Measurements from ENCODE around the gene ASTN2.
A peak's percentile ranks its signal among the peaks of the same experiment; 100 is the strongest.

The ASTN2 gene

DNA sequence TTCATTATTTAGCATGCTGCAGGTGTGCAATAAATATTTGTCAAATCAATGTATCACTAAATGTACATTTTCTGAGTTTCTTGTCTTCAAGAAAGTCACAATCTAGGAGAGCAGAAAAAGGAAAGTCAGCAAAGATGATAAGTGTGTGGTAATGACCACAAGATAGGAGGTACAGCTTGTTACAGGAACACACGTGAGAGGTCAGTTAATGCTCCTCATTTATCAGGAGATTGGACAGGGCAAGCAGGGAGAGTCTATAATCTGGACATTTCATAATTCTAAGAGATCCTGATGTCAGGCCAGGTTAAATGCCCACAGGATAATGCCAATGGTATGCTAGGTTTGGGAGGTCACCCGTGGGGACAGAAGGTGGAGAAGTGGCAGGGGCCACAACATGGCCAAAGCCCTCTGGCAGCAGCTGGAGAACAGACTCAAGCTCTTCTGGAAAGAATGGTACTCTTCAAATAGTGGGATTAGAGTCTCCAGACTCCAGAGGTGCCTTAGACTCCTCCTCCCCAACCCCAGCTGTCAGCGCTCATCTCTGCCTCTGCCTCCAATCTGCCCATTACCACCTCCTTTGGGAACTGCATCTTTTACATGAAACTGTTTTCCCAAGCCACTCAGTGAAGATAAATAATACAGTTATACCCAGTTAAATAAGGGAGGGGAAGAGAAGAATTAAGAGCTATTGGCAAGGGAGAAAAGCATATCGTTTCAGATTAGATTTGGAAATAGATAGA lies 114.3 kb downstream of the ASTN2 start:
- Histone ChIP-seq H3K4me1 (ENCODE audit: control insufficient read depth, low read length) (peaks cover 97% of the 10 kb centered on the region), H3K4me3 (ENCODE audit: low read length) (peak overlapping the region; percentile 44), H4K20me1 (ENCODE audit: control insufficient read depth, insufficient read depth, low read depth, low read length) (no peaks in the 10 kb centered on the region), H3F3A (ENCODE audit: control insufficient read depth, insufficient read depth) (peaks cover 19% of the 10 kb centered on the region), H3K36me3 (ENCODE audit: control insufficient read depth, low read length) (peaks cover 33% of the 10 kb centered on the region), H3K27ac (ENCODE audit: low read depth, low read length) (peak overlapping the region; percentile 97), H3K79me2 (ENCODE audit: control insufficient read depth, low read length) (peaks cover 72% of the 10 kb centered on the region), H3K9me2 (replicated peaks; ENCODE audit: control insufficient read depth, low read length) (no peaks in the 10 kb centered on the region), H3K9me3 (ENCODE audit: control insufficient read depth, insufficient read depth, low read length) (no peaks in the 10 kb centered on the region), H3K27me3 (ENCODE audit: control insufficient read depth, low read length) (no peaks in the 10 kb centered on the region), H3K4me2 (ENCODE audit: low read length) (peak overlapping the region; percentile 79)
- TF ChIP-seq EZH2phosphoT487 (IDR thresholded peaks at IDR 0.05; ENCODE audit: borderline replicate concordance, low read length) (no peak), CTCF (IDR thresholded peaks at IDR 0.05; ENCODE audit: low read depth, low read length, poor library complexity, severe bottlenecking) (no peak)

DNA sequence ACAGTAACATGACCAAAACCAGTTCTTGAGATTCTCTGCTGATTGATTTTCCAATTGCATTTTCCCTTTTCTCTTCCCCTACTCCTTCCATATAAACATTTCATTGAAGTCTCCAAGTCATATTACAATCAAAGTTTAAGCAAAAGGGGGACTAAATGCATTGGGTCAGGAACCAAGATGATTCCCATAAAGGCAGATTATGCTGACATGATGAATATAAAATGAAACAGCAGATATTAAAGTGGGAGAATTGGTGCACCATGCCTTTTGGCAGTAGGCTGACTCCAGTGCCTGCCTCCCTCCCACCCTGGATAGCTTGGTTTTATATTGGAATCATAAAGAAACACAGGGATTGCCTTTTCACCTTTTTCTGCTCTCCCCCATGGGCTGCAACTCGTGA lies 118.4 kb downstream of the ASTN2 start:
- no peak for TF ChIP-seq EZH2phosphoT487 (IDR thresholded peaks at IDR 0.05; ENCODE audit: borderline replicate concordance, low read length)
- no peak for TF ChIP-seq CTCF (IDR thresholded peaks at IDR 0.05; ENCODE audit: low read depth, low read length, poor library complexity, severe bottlenecking)
- H3K79me2 ChIP-seq (ENCODE audit: control insufficient read depth, low read length): peaks cover 74% of the 10 kb centered on the region
- H3K27ac ChIP-seq (ENCODE audit: low read depth, low read length): peak overlapping the region; percentile 97
- H3F3A ChIP-seq (ENCODE audit: control insufficient read depth, insufficient read depth): peaks cover 19% of the 10 kb centered on the region
- H3K4me1 ChIP-seq (ENCODE audit: control insufficient read depth, low read length): peaks cover 93% of the 10 kb centered on the region
- peaks cover 49% of the 10 kb centered on the region for H3K36me3 ChIP-seq (ENCODE audit: control insufficient read depth, low read length)
- H3K4me3 ChIP-seq (ENCODE audit: low read length): 0 out of 2 replicates have a peak overlapping the region, but pooled peaks have one; percentile 58
- no peaks in the 10 kb centered on the region for H3K27me3 ChIP-seq (ENCODE audit: control insufficient read depth, low read length)
- H4K20me1 ChIP-seq (ENCODE audit: control insufficient read depth, insufficient read depth, low read depth, low read length): no peaks in the 10 kb centered on the region
- H3K4me2 ChIP-seq (ENCODE audit: low read length): peak overlapping the region; percentile 68
- H3K9me2 ChIP-seq (replicated peaks; ENCODE audit: control insufficient read depth, low read length): no peaks in the 10 kb centered on the region
- no peaks in the 10 kb centered on the region for H3K9me3 ChIP-seq (ENCODE audit: control insufficient read depth, insufficient read depth, low read length)

DNA sequence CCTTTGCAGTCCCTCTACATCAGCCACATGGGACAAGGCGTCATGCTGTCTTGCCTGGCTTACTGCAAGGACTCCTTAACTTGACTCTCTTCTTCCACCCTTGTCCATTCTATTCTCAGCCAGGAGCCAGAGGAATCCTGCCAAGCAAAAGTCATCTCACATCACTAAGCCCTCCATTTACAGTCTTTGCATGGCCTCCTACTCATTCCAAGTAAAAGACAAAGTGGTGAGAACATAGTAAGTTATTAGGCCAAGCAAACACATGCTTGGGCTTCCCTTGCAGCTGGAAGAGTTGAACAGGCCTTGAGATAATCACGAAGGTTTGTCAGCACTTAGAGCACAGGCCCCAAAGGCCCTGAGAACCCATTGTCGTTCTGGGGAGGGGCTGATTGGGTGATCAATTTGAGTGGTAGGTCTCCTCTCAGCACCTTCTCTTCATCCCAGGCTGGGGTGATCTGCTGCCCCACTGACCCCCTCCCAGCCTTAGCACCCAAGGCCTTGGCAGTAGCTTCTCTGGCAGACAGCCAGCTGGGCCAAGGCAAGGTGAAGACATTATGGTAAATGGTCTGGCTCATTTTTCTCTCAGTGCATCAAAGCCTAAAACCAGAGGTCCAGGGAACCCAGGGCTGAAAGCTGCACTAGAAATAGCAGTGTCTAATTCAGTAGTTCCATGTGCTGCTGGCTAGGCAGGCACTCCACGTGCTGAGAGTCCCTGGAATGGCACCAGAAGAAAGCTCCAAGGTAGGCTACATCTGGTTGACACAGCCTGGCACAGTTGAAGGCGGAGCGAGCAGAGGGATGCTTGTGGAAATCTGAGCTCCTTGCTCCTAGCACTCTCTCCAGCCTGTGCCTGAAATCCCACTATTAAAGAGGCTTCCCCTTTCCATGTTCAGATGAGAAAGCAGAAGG lies 121.4 kb downstream of the ASTN2 start:
- peaks cover 94% of the 10 kb centered on the region for H3K4me1 ChIP-seq (ENCODE audit: control insufficient read depth, low read length)
- no peak overlapping the region for H3K4me2 ChIP-seq (ENCODE audit: low read length)
- H3K27ac ChIP-seq (ENCODE audit: low read depth, low read length): peak overlapping the region; percentile 27
- H3K79me2 ChIP-seq (ENCODE audit: control insufficient read depth, low read length): peaks cover 65% of the 10 kb centered on the region
- no peaks in the 10 kb centered on the region for H3K9me3 ChIP-seq (ENCODE audit: control insufficient read depth, insufficient read depth, low read length)
- no peak overlapping the region for H3K4me3 ChIP-seq (ENCODE audit: low read length)
- peaks cover 33% of the 10 kb centered on the region for H3F3A ChIP-seq (ENCODE audit: control insufficient read depth, insufficient read depth)
- H3K27me3 ChIP-seq (ENCODE audit: control insufficient read depth, low read length): no peaks in the 10 kb centered on the region
- TF ChIP-seq EZH2phosphoT487 (IDR thresholded peaks at IDR 0.05; ENCODE audit: borderline replicate concordance, low read length) (no peak), CTCF (IDR thresholded peaks at IDR 0.05; ENCODE audit: low read depth, low read length, poor library complexity, severe bottlenecking) (no peak)
- H3K9me2 ChIP-seq (replicated peaks; ENCODE audit: control insufficient read depth, low read length): no peaks in the 10 kb centered on the region
- peaks cover 62% of the 10 kb centered on the region for H3K36me3 ChIP-seq (ENCODE audit: control insufficient read depth, low read length)
- no peaks in the 10 kb centered on the region for H4K20me1 ChIP-seq (ENCODE audit: control insufficient read depth, insufficient read depth, low read depth, low read length)

All from DOHH2 (cell line).